SKM-1 (cell line): Measurements from ENCODE around the gene CDHR5.

Source experiments
- DNase-seq: peaks from one replicate; lab custom pipeline; 2025; ENCODE audit not compliant: unreplicated experiment; lab: John Stamatoyannopoulos, UW

Gene CDHR5

GRCh38 chr11:611001-611996, 13.5 kb downstream of the CDHR5 start:
- no peak for DNase-seq

DNA sequence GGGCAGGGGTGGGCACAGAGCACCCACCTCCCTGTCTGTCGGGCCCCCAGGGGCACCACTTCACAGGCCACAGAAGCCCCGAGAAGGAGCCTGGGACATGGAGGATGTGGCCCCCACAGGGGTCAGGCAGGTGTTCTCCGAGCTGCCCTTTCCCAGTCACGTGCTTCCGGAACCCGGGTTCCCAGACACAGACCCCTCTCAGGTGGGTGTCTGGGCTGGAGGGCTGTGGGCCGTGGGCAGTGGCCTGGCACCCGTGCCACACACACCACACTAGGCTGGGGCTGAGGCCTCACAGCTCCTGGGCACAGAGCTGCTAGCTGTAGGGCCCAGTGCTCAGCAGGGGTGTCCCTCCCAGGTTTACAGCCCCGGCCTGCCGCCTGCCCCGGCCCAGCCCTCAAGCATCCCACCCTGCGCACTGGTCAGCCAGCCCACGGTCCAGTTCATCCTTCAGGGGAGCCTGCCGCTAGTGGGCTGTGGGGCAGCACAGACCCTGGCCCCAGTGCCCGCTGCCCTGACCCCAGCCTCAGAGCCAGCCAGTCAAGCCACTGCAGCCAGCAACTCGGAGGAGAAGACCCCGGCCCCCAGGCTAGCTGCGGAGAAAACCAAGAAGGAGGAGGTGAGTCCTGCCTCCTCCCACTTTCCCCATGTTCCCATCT, 14.5 kb downstream of the CDHR5 start:
- DNase-seq, result no peak

DNA sequence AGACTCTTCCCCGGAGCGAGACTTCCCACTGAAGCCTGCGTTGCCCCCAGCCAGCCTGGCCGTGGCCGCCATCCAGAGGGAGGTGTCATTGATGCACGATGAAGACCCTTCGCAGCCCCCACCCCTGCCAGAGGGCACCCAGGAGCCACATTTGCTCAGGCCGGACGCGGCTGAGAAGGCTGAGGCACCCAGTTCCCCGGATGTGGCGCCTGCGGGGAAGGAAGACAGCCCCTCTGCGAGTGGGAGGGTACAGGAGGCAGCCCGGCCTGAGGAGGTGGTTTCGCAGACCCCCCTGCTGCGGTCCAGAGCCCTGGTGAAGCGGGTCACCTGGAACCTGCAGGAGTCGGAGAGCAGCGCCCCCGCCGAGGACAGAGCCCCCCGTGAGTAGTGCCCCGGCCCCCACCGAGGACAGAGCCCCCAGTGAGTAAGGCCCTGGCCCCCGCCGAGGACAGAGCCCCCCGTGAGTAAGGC, 15.4 kb downstream of the CDHR5 start:
- no peak for DNase-seq

DNA sequence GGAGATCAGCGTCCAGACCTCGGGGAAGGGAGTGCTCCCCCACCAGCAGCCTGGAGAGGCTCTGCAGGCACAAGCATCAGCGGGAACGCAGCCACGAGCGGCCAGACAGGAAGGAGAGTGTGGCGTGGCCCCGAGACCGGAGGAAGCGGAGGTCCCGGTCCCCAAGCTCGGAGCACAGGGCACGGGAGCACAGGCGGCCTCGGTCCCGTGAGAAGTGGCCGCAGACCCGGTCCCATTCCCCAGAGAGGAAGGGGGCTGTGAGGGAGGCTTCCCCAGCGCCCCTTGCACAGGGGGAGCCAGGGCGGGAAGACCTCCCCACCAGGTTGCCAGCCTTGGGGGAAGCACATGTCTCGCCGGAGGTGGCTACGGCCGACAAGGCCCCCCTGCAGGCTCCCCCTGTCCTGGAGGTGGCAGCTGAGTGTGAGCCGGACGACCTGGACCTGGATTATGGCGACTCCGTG, 15.9 kb downstream of the CDHR5 start:
- DNase-seq, result no peak

DNA sequence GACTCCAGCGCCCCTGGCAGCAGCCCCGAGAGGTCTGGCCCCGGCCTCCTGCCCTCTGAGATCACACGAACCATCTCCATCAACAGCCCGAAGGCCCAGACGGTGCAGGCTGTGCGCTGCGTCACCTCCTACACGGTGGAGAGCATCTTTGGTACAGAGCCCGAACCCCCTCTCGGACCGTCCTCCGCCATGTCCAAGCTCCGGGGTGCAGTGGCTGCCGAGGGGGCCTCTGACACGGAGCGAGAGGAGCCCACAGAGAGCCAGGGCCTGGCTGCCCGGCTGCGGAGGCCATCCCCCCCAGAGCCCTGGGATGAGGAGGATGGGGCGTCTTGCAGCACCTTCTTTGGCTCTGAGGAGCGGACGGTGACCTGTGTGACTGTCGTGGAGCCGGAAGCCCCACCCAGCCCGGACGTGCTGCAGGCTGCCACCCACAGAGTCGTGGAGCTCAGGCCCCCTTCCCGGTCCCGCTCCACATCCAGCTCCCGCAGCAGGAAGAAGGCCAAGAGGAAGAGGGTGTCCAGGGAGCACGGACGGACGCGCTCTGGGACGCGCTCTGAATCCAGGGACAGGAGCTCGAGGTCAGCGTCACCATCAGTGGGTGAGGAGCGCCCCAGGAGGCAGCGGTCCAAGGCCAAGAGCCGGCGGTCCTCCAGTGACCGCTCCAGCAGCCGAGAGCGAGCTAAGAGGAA, 16.6 kb downstream of the CDHR5 start:
- DNase-seq, result no peak

DNA sequence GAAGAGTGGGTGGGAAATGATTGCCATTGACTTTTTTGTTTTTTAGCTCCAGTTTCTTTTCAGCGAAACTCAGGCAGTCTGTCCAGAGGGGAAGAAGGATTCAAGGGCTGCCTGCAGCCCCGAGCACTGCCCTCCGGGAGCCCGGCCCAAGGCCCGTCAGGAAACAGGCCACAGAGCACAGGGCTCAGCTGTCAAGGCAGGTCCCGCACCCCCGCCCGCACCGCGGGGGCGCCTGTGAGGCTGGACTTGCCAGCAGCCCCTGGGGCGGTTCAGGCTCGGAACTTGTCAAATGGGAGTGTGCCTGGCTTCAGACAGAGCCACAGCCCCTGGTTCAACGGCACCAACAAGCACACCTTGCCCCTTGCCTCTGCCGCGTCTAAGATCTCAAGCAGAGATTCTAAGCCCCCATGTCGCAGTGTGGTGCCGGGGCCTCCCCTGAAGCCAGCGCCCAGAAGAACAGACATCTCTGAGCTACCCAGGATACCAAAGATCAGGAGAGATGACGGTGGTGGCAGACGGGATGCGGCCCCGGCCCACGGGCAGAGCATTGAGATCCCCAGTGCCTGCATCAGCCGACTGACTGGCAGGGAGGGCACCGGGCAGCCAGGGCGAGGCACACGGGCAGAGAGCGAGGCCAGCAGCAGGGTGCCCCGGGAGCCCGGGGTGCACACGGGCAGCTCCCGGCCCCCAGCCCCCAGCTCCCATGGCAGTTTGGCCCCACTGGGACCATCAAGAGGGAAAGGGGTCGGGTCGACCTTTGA, 17.6 kb downstream of the CDHR5 start:
- DNase-seq, result no peak

DNA sequence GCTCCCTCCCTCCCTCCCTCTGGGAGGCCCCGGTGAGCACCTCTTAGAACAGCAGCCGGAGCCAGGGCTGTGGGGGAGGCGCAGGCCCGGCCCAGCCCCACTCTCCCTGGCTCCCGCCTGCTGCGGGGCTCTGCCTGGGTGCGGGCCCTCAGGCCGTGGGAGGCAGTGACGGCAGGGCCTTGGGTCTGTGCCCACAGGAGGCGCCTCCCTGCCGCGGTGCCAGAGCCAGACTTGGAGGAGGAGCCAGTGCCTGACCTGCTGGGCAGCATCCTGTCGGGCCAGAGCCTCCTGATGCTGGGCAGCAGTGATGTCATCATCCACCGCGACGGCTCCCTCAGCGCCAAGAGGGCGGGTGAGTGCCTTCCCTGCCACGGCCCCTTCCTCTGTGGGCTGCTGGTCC, 18.5 kb downstream of the CDHR5 start:
- DNase-seq, result no peak

- no peak for DNase-seq
Measured at GRCh38 chr11:605286-606129, 19.2 kb downstream of the CDHR5 start.

GRCh38 chr11:603154-603553, 21.6 kb downstream of the CDHR5 start:
- DNase-seq, result no peak

DNA sequence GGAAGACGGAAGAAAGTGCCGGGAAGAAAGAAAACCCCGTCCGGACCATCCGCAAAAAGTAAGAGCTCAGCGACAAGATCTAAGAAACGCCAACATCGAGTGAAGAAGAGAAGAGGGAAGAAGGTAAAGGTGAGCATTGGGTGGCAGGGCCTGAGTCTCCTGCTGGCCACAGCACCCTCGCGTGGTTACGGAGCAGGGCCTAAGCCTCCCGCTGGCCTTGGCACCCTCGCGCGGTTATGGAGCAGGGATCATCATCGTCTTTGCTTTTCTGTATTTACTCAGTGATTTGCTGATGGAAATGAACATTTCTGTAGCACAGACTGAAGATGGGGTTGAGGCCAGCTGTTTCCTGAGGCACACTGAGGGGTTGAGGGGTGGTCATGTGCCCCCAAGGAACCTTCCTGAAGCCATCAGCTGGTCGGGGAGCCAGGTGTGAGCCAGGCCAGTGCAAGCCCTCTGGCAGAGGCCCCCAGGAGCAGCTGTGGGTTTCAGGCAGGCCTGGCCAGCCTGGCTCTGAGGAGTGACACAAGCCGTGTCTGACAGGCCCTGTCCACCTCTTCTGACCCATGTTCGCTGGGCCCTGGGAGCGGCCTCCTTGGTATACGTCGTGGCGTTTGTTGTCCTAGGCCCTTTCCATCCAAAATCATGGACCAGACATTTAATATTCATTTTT, 23.0 kb downstream of the CDHR5 start:
- no peak for DNase-seq

DNA sequence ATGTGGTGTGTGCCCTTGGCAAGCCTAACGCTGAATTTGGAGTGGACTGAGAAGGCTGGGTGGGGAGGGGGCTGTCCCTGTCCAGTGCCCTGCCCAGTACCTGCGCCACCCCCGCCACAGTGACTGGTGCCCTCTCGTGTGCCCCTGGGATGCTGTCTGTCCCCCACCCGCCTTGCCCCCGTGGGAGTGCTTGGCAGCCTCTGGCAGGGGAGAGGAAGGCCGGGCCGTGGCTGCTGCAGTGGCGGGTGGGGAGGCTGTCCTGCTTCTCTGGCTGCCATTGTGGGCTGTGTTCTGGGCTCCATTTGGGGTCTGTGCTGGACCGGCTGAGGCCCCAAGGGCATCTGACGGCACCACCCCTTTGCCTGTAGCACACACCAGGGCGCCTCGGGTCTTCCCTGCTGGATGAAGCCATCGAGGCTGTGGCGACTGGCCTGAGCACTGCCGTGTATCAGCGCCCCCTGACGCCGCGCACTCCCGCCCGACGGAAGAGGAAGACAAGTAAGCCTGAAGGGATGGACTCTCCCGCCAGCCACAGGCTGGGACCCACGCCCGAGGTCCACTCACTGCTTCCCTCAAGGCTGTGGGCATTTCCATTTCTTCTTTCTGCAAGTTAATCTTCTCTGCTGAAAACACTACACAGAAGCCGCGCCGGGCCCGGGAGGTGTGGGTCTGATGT, 26.6 kb downstream of the CDHR5 start:
- no peak for DNase-seq

- no peak for DNase-seq
Measured at GRCh38 chr11:597166-597725, 27.5 kb downstream of the CDHR5 start.

- no peak for DNase-seq
Measured at GRCh38 chr11:596374-596773, 28.4 kb downstream of the CDHR5 start.

- no peak for DNase-seq
Measured at GRCh38 chr11:595400-595799, 29.4 kb downstream of the CDHR5 start.

GRCh38 chr11:593347-593746, 31.4 kb downstream of the CDHR5 start:
- DNase-seq, result no peak

DNA sequence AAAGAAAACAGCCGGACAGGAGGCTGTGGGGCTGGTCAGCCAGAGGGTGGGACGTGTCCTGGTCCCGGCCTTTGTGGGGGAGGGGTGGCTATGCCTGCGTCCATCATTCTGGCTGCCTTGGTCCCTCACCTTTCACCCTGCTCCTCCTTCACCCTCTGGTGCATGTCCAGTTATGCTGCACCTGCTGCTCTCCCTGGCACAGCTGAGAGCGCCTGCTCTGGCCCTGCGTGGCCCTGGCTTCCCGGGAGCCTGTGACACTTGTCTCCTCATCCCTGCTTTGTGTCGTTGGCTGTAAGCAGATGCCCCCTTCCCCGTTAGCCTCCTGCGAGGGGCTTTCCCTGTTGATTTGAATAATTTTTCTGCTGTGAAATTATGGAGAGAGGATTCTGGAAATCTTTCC, 31.8 kb downstream of the CDHR5 start:
- DNase-seq, result no peak

DNA sequence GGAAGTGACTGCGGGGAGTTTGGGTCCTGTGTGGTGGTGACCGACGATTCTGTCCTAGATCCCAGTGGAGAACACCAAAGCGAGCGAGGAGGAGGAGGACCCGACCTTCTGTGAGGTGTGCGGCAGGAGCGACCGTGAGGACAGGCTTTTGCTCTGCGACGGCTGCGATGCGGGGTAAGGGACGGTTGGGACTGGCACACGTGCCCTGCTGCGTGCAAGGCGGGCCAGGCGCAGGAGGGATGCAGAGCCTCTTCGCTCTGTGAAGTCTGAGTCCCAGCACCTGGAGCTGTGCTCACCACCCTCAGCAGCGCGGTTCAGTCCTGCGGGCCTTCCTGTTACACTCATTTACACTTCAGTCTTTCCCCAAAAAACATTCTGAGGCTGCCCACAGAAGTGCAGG, 32.3 kb downstream of the CDHR5 start:
- no peak for DNase-seq

- DNase-seq, result no peak
Measured at GRCh38 chr11:590997-591396, 33.8 kb downstream of the CDHR5 start.
